ENCODE data around the gene BANK1. TPM values are rescaled to one million over a fixed set of nuclear protein-coding genes. Genes with fewer than 3 reads are reported as not detected.

The BANK1 gene
- total and polyA plus RNA-seq, 2 of the 4 experiments (the other 2 are of a cell fraction) = under 0.01 to 0.51 TPM

DNA sequence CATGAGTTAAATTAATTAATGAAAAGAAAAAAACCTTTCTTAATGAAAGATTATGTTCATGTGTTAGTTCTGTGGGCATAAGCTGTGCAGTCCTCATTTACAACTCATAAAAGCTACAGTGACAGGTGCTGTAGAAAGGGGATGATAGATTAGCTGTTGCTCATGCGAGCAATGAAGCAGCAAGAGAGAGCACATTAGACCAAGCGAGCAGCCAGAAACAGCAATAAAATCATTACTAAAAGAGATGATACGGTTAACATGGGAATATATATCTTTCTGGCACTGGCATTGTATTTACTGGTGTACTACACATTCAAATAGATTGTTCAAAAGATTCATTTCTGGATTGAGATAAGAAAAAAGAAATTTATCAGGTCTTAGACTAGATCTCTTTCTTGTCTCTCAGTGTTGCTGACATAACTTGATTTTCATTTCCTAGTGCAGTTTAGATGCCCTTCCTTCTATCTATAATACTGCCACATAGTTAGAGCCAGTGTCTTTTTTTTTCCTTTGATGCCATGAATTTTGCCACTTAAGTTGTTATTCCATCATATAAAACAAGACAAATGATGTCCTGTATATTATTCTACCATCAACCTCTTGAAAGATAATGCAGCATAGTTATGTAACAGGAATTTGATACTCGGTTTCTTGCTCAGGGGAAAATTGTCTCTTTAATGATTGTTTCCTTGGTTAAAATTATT lies 164.6 kb downstream of the BANK1 start:
- intact Hi-C loops (cut with micrococcal nuclease) (no loop called here), in situ Hi-C loops (cut with MboI; ENCODE audit: low sequenced_read_pairs) (no loop called here), dilution Hi-C loops (cut with HindIII; ENCODE audit: low sequenced_read_pairs, unreplicated experiment) (no loop called here)
- Histone ChIP-seq H3K9me1 (ENCODE audit: insufficient read depth, low read length) (no peaks in the 10 kb centered on the region), H4K8ac (ENCODE audit: low read depth in 2 of 2, low read length in 2 of 2) (0 out of 4 replicates have a peak overlapping the region, but pooled peaks of 1 of the 2 experiments have one; percentile 21), H2AK9ac (replicated peaks; ENCODE audit: low read depth, low read length, poor library complexity) (no peak overlapping the region), H3K23ac (ENCODE audit: low read depth, low read length) (no peak overlapping the region), H3K27ac (ENCODE audit: insufficient read depth, low read length) (no peak overlapping the region), H2BK120ac (ENCODE audit: low read depth, low read length) (peak overlapping the region; percentile 37), H3K79me1 (ENCODE audit: low read depth in 1 of 2, low read length in 2 of 2) (no peaks in the 10 kb centered on the region), H3K14ac (replicated peaks; ENCODE audit: low read depth, low read length) (no peak overlapping the region), H3K18ac (ENCODE audit: low read depth, low read length) (no peak overlapping the region), H3K27me3 (ENCODE audit: control insufficient read depth, insufficient read depth, low read length) (no peaks in the 10 kb centered on the region), H2BK15ac (ENCODE audit: low read depth, low read length) (no peak overlapping the region), H4K91ac (ENCODE audit: insufficient read depth, low read depth, low read length) (no peak overlapping the region), H2BK20ac (ENCODE audit: low read depth, low read length) (no peak overlapping the region), H3K4ac (ENCODE audit: low read depth, low read length) (no peak overlapping the region), H3K4me3 (ENCODE audit: insufficient read depth, low read depth, low read length) (no peak overlapping the region), H3K56ac (ENCODE audit: extremely low read depth, insufficient read depth, low read length) (no peak overlapping the region), H3K9ac (ENCODE audit: low read depth, low read length) (no peak overlapping the region), H4K5ac (ENCODE audit: low read depth, low read length) (no peak overlapping the region), H2BK5ac (ENCODE audit: low read depth, low read length, poor library complexity, severe bottlenecking) (no peak overlapping the region), H2AK5ac (ENCODE audit: low read depth, low read length) (no peak overlapping the region), H2AFZ (replicated peaks; ENCODE audit: low read length, poor library complexity) (no peak overlapping the region), H3K4me2 (ENCODE audit: low read depth, low read length) (no peak overlapping the region), H3K9me3 (ENCODE audit: control insufficient read depth, insufficient read depth, low read length) (no peaks in the 10 kb centered on the region), H4K20me1 (ENCODE audit: insufficient read depth, low read length) (no peaks in the 10 kb centered on the region), H3K36me3 (ENCODE audit: control insufficient read depth, insufficient read depth, low read length) (no peaks in the 10 kb centered on the region), H3K4me1 (ENCODE audit: control insufficient read depth, insufficient read depth, low read length) (no peaks in the 10 kb centered on the region)
- ChIA-PET POLR2A (ENCODE audit: unreplicated experiment) (no interaction called here), CTCF (no interaction called here)
- WGBS, 2 experiments (ENCODE audit: extremely low coverage in 2 of 2, insufficient read length in 1 of 2) = no CpG with 5 or more reads among the region's 4 CpGs
- no TSS peak for BruUV-seq (replicated peaks)
- DNase-seq = no peak
- TF ChIP-seq, protein P1, sequence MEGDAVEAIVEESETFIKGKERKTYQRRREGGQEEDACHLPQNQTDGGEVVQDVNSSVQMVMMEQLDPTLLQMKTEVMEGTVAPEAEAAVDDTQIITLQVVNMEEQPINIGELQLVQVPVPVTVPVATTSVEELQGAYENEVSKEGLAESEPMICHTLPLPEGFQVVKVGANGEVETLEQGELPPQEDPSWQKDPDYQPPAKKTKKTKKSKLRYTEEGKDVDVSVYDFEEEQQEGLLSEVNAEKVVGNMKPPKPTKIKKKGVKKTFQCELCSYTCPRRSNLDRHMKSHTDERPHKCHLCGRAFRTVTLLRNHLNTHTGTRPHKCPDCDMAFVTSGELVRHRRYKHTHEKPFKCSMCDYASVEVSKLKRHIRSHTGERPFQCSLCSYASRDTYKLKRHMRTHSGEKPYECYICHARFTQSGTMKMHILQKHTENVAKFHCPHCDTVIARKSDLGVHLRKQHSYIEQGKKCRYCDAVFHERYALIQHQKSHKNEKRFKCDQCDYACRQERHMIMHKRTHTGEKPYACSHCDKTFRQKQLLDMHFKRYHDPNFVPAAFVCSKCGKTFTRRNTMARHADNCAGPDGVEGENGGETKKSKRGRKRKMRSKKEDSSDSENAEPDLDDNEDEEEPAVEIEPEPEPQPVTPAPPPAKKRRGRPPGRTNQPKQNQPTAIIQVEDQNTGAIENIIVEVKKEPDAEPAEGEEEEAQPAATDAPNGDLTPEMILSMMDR (conservative IDR thresholded peaks at IDR 0.05; ENCODE audit: low read depth, low read length) = no peak
- TF ChIP-seq USF2 (IDR thresholded peaks at IDR 0.05; ENCODE audit: low read depth, low read length) (no peak), RFX5 (IDR thresholded peaks at IDR 0.05; ENCODE audit: low read depth, low read length) (no peak), NFE2L2 (IDR thresholded peaks at IDR 0.05; ENCODE audit: low read depth, low read length) (no peak), CEBPB (IDR thresholded peaks at IDR 0.05; ENCODE audit: low read depth, low read length) (no peak), SMC3 (IDR thresholded peaks at IDR 0.05; ENCODE audit: low read depth, low read length) (no peak), MAZ (IDR thresholded peaks at IDR 0.05; ENCODE audit: borderline replicate concordance, low read depth, low read length) (no peak), BHLHE40 (IDR thresholded peaks at IDR 0.05; ENCODE audit: low read depth, low read length) (no peak), MAFK (IDR thresholded peaks at IDR 0.05; ENCODE audit: low read depth, low read length) (no peak), MXI1 (IDR thresholded peaks at IDR 0.05; ENCODE audit: borderline replicate concordance, low read depth, low read length) (no peak), RAD21 (IDR thresholded peaks at IDR 0.05; ENCODE audit: low read length) (no peak), POLR2A (IDR thresholded peaks at IDR 0.05; ENCODE audit: low read depth, low read length) (no peak), FOS (IDR thresholded peaks at IDR 0.05; ENCODE audit: low read depth, low read length) (no peak), CHD1 (IDR thresholded peaks at IDR 0.05; ENCODE audit: low read depth, low read length) (no peak), RCOR1 (IDR thresholded peaks at IDR 0.05; ENCODE audit: insufficient replicate concordance, low read length) (no peak)
- TF ChIP-seq, protein P2, sequence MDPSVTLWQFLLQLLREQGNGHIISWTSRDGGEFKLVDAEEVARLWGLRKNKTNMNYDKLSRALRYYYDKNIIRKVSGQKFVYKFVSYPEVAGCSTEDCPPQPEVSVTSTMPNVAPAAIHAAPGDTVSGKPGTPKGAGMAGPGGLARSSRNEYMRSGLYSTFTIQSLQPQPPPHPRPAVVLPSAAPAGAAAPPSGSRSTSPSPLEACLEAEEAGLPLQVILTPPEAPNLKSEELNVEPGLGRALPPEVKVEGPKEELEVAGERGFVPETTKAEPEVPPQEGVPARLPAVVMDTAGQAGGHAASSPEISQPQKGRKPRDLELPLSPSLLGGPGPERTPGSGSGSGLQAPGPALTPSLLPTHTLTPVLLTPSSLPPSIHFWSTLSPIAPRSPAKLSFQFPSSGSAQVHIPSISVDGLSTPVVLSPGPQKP (IDR thresholded peaks at IDR 0.05; ENCODE audit: borderline replicate concordance, low read depth, low read length) = no peak
- no peak for ATAC-seq (ENCODE audit: low read depth)
